IPS-20b (cell line): ENCODE measurements around the gene LHFPL2.
"Not testable (repeated sequence)": the region's sequence is repeated elsewhere in the genome, so short reads cannot be mapped to it uniquely, and the experiment has no call there.

Source experiments
- H3K27ac ChIP-seq: one replicate; pipeline ENCODE4 v1.5.1; 2013; ENCODE audit warnings: low read length
- H3K27me3 ChIP-seq: 2 replicates; pipeline ENCODE4 v1.6.1; 2013; ENCODE audit warnings: mild to moderate bottlenecking, low read length, inconsistent platforms; ENCODE audit not compliant: insufficient read depth
- H3K36me3 ChIP-seq: 2 replicates; pipeline ENCODE4 v1.6.1; 2013; ENCODE audit warnings: low read depth, mild to moderate bottlenecking, inconsistent platforms, low read length, moderate library complexity; ENCODE audit not compliant: insufficient read depth
- H3K4me1 ChIP-seq: 2 replicates; pipeline ENCODE4 v1.6.1; 2013; ENCODE audit warnings: mild to moderate bottlenecking, control low read depth, inconsistent platforms, low read length, moderate library complexity; ENCODE audit not compliant: insufficient read depth
- H3K4me3 ChIP-seq: 2 replicates; pipeline ENCODE4 v1.5.1; 2013; ENCODE audit warnings: mild to moderate bottlenecking, low read length, inconsistent platforms
- H3K9ac ChIP-seq: 2 replicates; pipeline ENCODE4 v1.6.1; 2013; ENCODE audit warnings: low read depth, mild to moderate bottlenecking, inconsistent platforms, low read length, moderate library complexity
- H3K9me3 ChIP-seq: 2 replicates; pipeline ENCODE4 v1.6.1; 2013; ENCODE audit warnings: mild to moderate bottlenecking, low read depth, low read length, inconsistent platforms; ENCODE audit not compliant: insufficient read depth

Gene LHFPL2

DNA sequence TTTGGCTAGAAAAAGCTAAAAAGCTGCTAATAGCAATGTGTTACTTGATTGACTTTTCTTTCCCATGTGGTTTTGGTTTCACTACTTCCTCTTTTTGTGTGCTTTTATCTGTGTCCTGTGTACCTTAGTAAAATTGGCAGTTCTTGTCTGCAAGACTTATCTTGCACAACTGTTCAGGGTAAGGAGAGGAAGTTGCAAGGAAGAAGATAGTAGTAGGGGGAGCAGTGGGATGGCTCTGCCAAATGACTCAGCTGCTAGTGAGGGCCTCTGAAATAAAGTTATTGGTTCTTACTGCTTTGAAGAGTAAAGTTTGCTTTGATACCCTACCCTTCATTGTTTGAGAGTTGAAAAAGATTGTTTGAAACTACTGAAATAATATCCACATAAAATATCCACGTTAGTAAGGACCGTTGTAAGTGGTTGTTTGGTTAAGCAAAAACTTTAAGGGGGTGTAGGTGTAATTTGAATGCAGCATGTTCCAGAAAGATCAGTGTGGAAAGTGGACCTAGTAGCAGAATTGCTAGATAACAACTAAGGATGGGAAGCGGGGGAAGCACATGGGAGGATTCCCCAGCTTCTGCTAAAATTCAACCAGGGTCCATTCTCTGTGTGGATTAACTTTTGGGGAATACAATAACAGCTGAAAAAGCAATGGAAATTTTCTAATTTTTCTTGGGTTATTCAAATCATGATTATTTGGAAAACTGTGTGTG, 164.6 kb downstream of the LHFPL2 start:
- Histone ChIP-seq H3K9me3 (no peaks in the 10 kb centered on the region), H3K4me3 (no peak overlapping the region), H3K27me3 (no peaks in the 10 kb centered on the region), H3K4me1 (no peaks in the 10 kb centered on the region), H3K36me3 (peaks cover 29% of the 10 kb centered on the region), H3K27ac (no peak overlapping the region), H3K9ac (no peak overlapping the region)

GRCh38 chr5:78482948-78483347, 165.6 kb downstream of the LHFPL2 start:
- H3K4me3 ChIP-seq, result no peak overlapping the region
- no peak overlapping the region for H3K9ac ChIP-seq
- no peak overlapping the region for H3K27ac ChIP-seq
- no peaks in the 10 kb centered on the region for H3K27me3 ChIP-seq
- peaks cover 19% of the 10 kb centered on the region; the same call in 1 of the 2 replicates for H3K36me3 ChIP-seq
- no peaks in the 10 kb centered on the region for H3K4me1 ChIP-seq
- H3K9me3 ChIP-seq, result no peaks in the 10 kb centered on the region

DNA sequence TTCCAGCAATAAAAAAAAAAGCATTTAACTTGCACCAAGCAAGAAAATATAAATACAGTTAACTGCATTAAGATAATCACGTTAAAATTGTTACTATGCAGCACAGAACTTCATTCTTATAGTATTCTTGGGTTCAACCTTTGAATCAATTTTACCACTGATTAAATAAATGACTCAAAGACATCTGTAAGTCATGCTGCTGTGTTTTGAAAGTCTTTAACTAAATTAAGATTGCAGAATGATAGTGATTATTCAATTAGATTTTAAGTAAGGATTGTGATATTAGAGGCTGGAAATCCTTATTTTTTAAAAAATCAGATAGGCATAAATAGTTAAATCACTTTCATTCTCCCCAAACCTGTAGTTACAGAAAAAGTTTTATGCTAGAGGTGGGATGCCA, 171.8 kb downstream of the LHFPL2 start:
- H3K36me3 ChIP-seq, result peaks cover 8% of the 10 kb centered on the region; the same call in 1 of the 2 replicates
- H3K9me3 ChIP-seq, result no peaks in the 10 kb centered on the region
- H3K9ac ChIP-seq, result no peak overlapping the region
- H3K4me1 ChIP-seq, result no peaks in the 10 kb centered on the region
- H3K27me3 ChIP-seq, result no peaks in the 10 kb centered on the region
- H3K4me3 ChIP-seq, result no peak overlapping the region
- no peak overlapping the region for H3K27ac ChIP-seq

DNA sequence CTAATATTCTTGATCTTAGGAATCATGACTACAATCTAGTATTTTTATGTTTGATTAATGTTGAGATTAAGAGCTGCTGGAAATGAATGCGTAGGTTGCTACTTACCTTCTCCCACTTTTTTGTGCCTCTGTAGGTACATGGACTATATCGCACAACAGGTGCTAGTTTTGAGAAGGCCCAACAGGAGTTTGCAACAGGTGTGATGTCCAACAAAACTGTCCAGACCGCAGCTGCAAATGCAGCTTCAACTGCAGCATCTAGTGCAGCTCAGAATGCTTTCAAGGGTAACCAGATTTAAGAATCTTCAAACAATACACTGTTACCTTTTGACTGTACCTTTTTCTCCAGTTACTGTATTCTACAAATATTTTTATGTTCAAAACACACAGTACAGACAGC, 173.2 kb downstream of the LHFPL2 start:
- H3K27ac ChIP-seq, result no peak overlapping the region

GRCh38 chr5:78473751-78474150, 174.8 kb downstream of the LHFPL2 start:
- H3K4me3 ChIP-seq, result no peak overlapping the region
- H3K4me1 ChIP-seq, result no peaks in the 10 kb centered on the region
- H3K9ac ChIP-seq, result no peak overlapping the region
- no peaks in the 10 kb centered on the region for H3K9me3 ChIP-seq
- H3K36me3 ChIP-seq, result peaks cover 8% of the 10 kb centered on the region; the same call in 1 of the 2 replicates
- H3K27me3 ChIP-seq, result no peaks in the 10 kb centered on the region
- no peak overlapping the region for H3K27ac ChIP-seq

More for the DNA sequence above, 173.2 kb downstream of the LHFPL2 start:
- no peaks in the 10 kb centered on the region for H3K9me3 ChIP-seq
- H3K27me3 ChIP-seq, result no peaks in the 10 kb centered on the region
- no peak overlapping the region for H3K9ac ChIP-seq
- no peak overlapping the region for H3K4me3 ChIP-seq
- no peaks in the 10 kb centered on the region for H3K4me1 ChIP-seq
- H3K36me3 ChIP-seq, result peaks cover 8% of the 10 kb centered on the region; the same call in 1 of the 2 replicates

DNA sequence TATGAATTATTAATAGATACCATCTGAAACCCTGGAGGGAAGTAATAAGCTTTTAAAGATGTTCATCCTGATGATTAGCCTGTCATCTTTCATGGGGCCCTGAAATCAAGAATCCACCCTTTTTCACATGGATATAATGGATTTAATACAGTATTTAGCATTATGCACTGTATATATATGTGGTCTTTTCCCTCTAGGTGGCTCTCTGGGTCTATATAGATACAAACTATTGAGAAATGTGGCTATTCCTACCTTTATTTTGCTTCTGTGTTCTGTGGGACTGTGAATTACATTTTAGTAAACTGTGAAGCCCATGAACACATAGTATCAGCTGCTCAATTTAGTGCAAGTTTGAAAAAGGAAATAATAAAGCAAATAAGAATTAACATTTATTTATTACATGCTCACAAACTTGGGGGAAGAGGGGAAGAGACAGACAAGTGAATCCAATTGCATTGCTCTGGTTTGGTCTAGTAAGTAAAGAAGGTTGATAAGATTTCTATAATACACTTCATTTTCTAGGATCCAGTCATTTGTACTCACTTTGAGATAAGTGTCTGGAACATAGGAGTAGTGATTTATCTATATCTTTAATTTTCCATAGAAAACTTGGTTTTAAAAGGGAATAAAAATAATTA, 176.0 kb downstream of the LHFPL2 start:
- H3K27ac ChIP-seq, result no peak overlapping the region
- H3K4me1 ChIP-seq, result no peaks in the 10 kb centered on the region

DNA sequence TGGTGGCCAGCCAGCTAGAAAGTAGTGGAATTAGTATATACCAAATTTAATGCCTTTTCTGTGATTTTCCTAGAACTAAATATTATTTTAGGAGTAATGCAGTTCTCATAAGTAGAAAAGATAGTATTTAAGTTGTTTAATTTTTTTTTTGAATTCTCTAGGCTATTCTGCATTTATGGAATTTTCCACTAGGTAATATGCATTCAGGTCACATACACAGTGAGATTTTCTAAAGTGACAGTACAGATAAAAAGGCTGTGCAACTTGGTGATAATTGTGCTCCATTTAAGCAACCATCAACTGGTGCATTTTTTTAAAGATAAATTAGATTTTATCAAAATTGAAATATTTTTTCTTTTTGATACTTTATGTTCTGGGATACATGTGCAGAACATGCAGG, 176.7 kb downstream of the LHFPL2 start:
- H3K9me3 ChIP-seq, result no peaks in the 10 kb centered on the region
- H3K4me3 ChIP-seq, result no peak overlapping the region

More for the DNA sequence above, 176.0 kb downstream of the LHFPL2 start:
- no peaks in the 10 kb centered on the region for H3K9me3 ChIP-seq
- peaks cover 8% of the 10 kb centered on the region; the same call in 1 of the 2 replicates for H3K36me3 ChIP-seq
- no peaks in the 10 kb centered on the region for H3K27me3 ChIP-seq
- H3K9ac ChIP-seq, result no peak overlapping the region
- no peak overlapping the region for H3K4me3 ChIP-seq

GRCh38 chr5:78467752-78468357, 180.7 kb downstream of the LHFPL2 start:
- H3K36me3 ChIP-seq, result no peaks in the 10 kb centered on the region
- no peaks in the 10 kb centered on the region for H3K9me3 ChIP-seq
- no peaks in the 10 kb centered on the region for H3K4me1 ChIP-seq
- H3K4me3 ChIP-seq, result no peak overlapping the region
- H3K9ac ChIP-seq, result no peak overlapping the region
- no peak overlapping the region for H3K27ac ChIP-seq
- no peaks in the 10 kb centered on the region for H3K27me3 ChIP-seq

More for the DNA sequence above, 176.7 kb downstream of the LHFPL2 start:
- no peak overlapping the region for H3K27ac ChIP-seq
- H3K9ac ChIP-seq, result no peak overlapping the region
- peaks cover 7% of the 10 kb centered on the region; the same call in 1 of the 2 replicates for H3K36me3 ChIP-seq
- no peaks in the 10 kb centered on the region for H3K27me3 ChIP-seq
- no peaks in the 10 kb centered on the region for H3K4me1 ChIP-seq

DNA sequence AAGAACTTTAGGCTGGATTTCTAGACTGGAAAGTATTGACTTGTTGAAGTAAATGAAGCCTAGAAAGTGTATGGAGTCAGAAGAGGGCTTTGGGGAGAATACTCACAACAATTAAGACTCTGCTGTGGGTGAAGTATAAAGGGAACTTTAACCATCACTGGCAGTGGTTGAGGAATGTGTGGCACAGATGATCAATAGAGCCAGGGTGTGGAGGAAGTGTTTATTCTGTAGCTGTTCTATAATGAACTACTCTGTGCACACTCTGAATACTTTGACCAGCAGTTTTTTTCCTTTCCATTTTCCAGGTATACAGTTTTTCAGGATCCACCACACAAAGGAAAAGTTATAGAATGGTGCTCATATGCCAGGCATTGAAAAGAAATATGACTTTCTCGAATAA, 181.4 kb downstream of the LHFPL2 start:
- Histone ChIP-seq H3K9me3 (no peaks in the 10 kb centered on the region), H3K27me3 (no peaks in the 10 kb centered on the region), H3K4me3 (no peak overlapping the region), H3K4me1 (no peaks in the 10 kb centered on the region), H3K36me3 (no peaks in the 10 kb centered on the region), H3K27ac (no peak overlapping the region), H3K9ac (no peak overlapping the region)

DNA sequence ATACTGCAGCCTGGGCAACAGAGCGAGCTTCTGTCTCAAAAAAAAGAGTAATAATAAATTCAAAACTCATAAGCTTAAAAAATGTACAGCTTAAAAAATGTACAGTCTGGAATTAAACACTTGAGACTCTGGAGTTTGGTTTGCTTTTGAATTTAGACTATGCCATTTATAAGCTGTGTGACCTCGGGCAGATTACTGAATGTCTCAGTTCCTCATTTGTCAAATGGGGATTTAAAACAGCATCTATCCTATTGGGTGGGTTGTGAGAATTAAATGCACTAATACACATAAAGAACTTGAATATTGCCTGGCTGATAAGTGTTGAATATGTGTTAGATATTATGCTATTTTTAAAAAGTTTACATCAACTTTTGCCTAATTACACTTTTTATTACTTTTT, 189.7 kb downstream of the LHFPL2 start:
- Histone ChIP-seq H3K36me3 (peaks cover 7% of the 10 kb centered on the region; the same call in 1 of the 2 replicates), H3K4me3 (no peak overlapping the region), H3K9me3 (no peaks in the 10 kb centered on the region), H3K9ac (no peak overlapping the region), H3K4me1 (no peaks in the 10 kb centered on the region; the same call in 1 of the 2 replicates), H3K27me3 (no peaks in the 10 kb centered on the region), H3K27ac (no peak overlapping the region)

- H3K4me3 ChIP-seq, H3K27me3 ChIP-seq, H3K36me3 ChIP-seq, H3K9me3 ChIP-seq, H3K9ac ChIP-seq, H3K27ac ChIP-seq, H3K4me1 ChIP-seq: not testable (repeated sequence)
These were observed 191.1 kb downstream of the LHFPL2 start for GRCh38 chr5:78457507-78457906.

GRCh38 chr5:78449103-78449502, 199.5 kb downstream of the LHFPL2 start:
- Histone ChIP-seq H3K36me3 (no peaks in the 10 kb centered on the region), H3K4me1 (no peaks in the 10 kb centered on the region), H3K27ac (no peak overlapping the region), H3K27me3 (no peaks in the 10 kb centered on the region), H3K9me3 (no peaks in the 10 kb centered on the region), H3K9ac (no peak overlapping the region), H3K4me3 (no peak overlapping the region)
